Ishikawa (cell line): Measurements from ENCODE around the gene ERMP1.

Experiments
- CEBPB ChIP-seq: IDR thresholded peaks from 2 replicates; pipeline ENCODE4 v1.6.1; 2012
- EGR1 ChIP-seq: IDR thresholded peaks from 2 replicates; pipeline ENCODE4 v1.6.1; 2012
- RAD21 ChIP-seq: IDR thresholded peaks from 2 replicates; pipeline ENCODE4 v1.6.1; 2012; ENCODE audit warnings: low read depth
- YY1 ChIP-seq: IDR thresholded peaks from 2 replicates; pipeline ENCODE4 v1.6.1; 2012; ENCODE audit warnings: low read depth
- TF ChIP-seq, protein P1 (sequence below): IDR thresholded peaks from 2 replicates; pipeline ENCODE4 v1.6.1; 2012; ENCODE audit warnings: low read depth, mild to moderate bottlenecking

DNA sequence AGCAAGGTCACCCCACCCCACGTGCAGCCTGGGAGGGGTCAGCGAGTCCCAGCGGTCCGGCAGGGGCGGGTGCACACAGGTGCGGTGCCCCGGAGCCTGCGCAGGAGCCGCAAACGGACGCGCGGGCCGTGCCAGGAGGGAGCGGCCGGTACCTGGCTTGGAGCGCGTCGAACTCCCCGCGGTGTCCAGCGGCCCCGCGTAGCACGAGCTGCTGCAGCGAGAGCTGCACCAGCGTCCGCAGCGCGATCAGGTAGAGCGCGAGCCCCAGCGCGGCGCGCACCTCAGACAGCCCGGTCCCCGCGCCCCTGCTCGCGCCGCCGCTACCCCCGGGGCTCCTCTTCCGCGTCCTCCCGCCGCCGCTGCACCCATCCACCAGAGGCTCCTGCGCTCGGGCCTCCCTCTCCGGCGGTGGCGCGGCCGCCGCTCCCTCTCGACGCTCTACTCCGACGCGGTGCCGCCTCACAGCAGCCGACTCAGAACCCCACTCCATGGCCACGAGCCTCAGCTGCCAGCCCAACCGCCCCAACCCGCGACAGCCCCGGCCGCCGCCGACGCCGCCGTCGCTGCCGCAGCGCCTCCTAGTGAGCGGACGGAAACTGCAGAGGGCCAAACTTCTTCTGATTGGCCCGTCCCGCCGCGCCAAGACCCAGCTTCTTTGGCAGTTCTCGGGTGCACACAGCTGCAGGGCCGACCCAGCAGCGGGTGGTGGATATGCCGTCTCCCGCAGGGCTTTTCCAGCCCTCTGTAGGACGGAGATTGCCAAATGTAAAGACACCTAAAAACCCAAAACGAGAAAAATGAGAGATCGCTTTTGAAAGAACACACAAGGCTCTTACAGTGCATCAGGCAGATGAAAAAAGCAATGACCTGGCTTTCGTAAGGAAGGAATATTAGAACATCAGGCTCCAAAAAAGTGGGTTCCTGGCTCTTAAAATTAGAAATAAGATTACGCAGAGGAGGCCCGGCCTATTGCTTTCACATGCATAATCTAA lies at the start of gene ERMP1:
- TF ChIP-seq CEBPB (0 out of 2 replicates have a peak, but pooled peaks have one; percentile 11), YY1 (peak; percentile 68), RAD21 (peak; percentile 46; the same call in 1 of the 2 replicates), EGR1 (0 out of 2 replicates have a peak, but pooled peaks have one; percentile 10)
- TF ChIP-seq, protein P1, sequence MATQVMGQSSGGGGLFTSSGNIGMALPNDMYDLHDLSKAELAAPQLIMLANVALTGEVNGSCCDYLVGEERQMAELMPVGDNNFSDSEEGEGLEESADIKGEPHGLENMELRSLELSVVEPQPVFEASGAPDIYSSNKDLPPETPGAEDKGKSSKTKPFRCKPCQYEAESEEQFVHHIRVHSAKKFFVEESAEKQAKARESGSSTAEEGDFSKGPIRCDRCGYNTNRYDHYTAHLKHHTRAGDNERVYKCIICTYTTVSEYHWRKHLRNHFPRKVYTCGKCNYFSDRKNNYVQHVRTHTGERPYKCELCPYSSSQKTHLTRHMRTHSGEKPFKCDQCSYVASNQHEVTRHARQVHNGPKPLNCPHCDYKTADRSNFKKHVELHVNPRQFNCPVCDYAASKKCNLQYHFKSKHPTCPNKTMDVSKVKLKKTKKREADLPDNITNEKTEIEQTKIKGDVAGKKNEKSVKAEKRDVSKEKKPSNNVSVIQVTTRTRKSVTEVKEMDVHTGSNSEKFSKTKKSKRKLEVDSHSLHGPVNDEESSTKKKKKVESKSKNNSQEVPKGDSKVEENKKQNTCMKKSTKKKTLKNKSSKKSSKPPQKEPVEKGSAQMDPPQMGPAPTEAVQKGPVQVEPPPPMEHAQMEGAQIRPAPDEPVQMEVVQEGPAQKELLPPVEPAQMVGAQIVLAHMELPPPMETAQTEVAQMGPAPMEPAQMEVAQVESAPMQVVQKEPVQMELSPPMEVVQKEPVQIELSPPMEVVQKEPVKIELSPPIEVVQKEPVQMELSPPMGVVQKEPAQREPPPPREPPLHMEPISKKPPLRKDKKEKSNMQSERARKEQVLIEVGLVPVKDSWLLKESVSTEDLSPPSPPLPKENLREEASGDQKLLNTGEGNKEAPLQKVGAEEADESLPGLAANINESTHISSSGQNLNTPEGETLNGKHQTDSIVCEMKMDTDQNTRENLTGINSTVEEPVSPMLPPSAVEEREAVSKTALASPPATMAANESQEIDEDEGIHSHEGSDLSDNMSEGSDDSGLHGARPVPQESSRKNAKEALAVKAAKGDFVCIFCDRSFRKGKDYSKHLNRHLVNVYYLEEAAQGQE, result no peak
